Suppressor macrophage (primary cell): ENCODE data around the gene RAD51D.
"Not testable (repeated sequence)": the region's sequence is repeated elsewhere in the genome, so short reads cannot be mapped to it uniquely, and the experiment has no call there.

Experiments
- DNase-seq, 4 experiments: peaks; one replicate each; pipeline ENCODE4 v3.0.0-alpha.2; 2020 to 2022

The RAD51D gene

DNA sequence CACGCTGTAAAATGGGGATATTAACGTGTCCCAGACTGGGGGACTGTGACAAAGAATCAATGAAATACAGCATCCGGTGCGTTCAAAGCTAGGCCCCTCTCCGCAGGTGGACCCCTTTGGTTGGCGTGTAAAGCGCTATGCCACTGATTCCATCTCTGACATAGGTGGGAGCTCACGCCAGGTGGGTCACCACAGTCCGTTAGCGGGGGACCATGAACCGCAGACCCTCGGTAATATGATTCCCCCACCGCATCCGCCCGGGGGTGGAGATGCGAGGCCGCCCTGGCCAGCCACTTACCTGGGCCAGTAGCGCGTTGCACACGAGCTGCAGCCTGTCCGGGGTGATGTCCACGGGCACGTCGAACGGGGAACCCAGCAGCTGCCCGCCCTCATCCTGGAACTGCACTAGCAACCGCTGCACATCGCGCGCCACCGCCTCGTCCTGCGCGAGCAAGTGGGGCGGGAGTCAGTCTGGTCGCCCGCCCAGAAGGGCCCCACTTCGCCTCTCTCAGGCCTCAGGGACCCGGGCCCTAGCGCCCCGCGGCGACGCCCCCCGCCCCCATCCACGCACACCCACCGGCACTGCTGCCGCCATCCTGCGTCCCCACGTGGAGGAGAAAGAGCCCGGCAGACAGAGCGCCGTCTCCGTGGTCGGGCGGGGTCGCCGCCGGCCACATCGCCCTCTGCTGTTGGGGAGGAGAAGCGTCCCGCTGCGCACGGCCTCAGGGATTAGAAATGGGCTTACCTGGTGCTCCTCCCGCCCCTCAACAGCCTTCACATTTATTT, 22.2 kb upstream of the RAD51D start, which contains the start of gene NLE1:
Gene NLE1, minus strand, starts transcription at position 623 of the 786 bp plus-strand sequence. Its CDS starts 28 bp downstream, at position 595.
- peak; percentile 82 to 91 (median 88) for DNase-seq

DNA sequence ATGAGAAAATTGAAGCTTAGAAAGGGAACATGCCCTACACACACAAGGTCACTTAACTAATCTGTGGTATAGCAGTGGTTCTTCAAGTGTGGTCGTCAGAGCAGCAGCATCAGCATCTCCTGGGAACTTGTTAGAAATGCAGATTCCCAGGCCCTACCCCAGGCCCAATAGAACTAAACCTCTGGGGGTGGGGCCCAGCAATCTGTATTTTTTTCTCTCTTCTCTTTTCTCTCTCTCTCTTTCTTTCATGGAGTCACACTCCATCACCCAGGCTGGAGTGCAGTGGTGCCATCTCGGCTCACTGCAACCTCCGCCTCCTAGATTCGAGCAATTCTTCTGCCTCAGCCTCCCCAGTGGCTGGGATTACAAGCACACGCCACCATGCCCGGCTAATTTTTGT, 18.6 kb upstream of the RAD51D start:
- no peak for DNase-seq

DNA sequence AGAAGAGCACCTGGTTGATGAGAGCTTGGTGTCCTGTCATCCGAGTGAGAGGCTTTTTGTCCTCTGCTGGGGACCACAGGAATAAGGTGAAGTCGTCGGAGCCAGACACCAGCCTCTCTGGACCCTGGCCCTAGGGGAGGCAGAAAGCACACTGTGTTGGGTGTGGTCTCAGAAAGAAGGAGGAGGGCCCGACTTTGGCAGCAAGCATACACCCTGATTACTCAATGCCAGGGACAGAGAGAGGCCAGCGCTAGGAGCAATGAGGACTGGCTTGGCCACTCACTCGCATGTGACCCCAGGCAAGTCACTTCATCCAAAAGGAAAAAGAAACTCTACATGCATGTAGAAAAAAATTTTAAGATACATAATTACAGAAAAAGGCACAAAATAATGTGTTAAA, 15.7 kb upstream of the RAD51D start:
- no peak for DNase-seq

DNA sequence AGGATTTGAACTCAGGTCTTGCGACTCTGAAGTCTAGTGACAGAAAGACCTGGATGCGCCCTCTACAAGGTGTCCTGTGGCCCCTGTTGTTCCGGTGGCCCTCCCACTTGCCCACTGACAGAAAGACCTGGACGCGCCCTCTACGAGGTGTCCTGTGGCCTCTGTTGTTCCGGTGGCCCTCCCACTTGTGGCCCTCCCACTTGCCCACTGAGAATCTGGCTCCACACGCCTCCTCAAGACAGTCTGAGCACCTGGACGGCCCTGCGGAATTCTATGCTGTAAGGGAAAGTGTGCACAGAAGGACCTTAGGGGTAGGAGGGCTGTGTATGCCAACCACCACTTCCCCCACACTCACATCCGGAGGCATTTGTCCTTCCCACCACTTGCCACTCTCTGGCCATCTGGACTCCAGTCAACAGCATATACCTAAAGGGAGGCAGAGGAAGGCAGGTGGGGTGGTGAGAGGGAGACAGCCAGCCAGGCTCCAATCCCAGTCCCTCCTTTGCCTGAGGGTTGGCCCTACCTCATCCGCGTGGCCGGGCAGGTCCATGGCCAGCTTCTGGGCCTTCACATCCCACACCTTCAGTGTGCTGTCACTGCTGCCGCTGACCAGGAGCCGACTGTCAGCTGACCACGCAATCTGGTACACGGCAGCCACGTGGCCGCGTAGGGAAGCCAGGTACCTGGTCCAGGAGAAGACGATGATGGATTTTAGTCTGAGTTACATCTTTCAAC, 13.3 kb upstream of the RAD51D start:
- DNase-seq = no peak

DNA sequence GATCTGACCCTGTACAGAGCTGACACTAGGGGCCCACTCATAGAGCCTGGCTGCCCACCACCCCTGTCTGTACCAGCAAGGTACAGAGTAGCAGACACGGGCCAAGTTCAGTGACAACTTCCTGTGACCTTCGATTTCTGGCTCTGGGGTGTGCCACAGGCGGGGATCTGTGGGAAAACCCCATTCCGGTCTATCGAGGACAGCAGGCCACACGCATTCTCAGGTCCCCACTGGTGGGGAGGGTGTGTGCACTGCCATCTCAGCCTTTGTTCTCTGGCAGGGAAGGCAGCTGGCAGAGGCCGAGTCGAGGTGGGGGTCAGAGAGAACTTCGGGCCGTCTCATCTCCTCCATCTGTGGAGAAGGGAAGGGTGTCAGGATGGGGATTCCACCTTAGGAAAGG, 12.4 kb upstream of the RAD51D start:
- DNase-seq = no peak

DNA sequence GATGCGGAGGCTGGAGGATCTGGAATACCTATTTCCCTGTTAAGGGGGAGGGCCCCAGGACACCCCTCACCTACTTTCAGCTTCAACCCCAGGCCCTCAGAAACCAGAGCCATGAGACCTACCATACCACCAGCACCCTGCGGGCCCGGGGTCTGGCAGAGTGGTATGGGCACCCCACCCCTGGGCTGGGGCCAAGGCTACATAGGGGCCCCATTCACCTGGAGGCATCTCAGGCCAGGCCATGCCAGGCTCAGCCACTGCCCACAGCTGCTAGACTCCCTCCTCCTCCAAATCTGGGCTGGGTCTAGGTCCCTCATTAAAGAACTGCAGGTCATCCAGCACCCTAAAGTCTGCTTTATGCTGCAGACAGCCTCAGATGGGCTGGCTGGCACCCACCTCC, 10.7 kb upstream of the RAD51D start:
- DNase-seq = no peak

DNA sequence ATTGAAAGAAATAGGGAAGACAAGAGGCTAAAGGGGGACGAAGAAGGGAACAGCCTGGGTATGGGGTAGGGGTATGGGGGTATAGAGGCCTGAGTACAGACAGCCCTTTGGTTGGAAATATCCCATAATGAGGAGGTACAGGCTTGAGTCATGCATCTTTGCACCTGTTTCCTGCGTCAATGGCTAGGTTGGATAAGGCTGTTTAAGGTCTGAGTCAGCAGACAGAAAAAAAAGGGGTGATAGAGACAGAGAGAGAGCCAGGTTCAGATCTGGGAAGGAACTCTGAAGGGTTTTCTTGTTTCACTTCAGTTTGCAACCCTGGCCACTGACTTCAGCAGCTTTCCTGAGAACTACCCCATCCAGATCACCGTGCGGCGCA, 10.3 kb upstream of the RAD51D start:
- DNase-seq = no peak

DNA sequence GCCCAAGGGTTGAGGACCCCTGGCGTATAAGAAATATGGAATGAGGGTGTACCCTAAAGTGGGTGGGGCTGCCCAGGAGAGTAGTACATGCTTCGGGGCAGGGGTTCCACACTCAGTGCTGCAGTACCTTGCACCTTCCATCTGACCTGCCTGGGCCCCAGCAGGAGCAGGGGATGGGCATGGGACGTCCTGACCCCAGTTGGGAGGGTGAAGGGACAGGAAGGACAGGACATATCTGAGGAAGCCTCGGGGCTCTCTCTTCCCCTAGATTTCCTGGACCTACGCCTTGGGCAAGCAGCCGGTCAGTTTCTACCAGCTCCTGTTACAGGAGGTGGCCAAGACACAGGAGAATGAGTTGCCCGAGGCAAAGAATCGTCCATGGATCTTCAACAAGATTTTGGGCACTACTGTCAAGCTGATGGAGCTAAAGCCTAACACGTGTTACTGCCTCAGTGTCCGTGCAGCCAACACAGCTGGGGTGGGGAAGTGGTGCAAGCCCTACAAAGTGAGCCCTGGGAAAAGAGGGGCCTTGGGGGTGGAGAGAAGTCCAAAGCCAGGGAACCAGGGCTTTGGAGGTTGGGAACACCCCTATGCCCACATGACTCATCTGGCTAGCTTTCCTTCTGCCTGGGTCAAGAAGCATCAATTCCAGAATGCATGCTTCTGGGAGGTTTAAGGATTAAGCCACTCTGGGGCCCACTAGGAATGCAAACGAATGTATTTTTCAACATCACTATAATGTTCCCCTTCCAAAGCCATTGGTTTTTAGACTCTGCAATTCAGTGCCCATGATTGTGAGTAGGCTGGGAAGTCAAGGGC, 9.7 kb upstream of the RAD51D start:
- no peak for DNase-seq

DNA sequence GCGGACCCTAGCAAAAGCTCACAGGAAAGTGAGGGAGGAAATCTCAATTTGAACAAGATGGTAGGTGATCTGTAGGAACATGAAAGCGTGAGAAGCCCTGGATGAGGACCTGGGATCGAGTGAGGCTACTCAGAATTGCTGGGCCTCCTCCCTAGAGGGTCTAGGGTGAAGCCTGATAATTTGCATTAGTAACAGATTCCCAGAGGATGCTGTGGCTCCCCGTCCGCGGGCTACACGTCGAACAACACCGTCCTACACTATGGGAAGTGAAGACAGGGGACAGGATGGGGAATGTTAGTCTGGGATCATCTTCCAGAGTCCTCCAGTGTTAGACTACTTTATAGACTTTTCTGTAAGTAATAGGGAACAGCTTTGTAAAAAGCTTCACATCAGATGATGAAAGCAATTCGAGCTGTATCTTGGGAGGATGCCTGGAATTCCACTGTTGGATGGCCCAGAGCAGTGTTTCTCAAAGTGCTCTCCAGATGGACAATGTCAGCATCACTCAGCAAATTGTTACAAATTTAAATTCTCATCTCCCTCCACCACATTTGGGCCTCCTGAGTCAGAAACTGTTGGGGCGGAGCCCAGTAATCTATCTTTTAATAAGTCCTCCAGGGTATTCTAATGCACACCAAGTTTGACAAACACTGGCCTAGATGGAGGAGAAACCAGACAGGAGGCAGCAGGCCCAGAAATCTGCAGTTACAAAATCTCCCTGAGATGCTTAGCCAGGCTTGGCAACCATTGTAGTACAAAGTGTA, 8.3 kb upstream of the RAD51D start:
- no peak for DNase-seq

DNA sequence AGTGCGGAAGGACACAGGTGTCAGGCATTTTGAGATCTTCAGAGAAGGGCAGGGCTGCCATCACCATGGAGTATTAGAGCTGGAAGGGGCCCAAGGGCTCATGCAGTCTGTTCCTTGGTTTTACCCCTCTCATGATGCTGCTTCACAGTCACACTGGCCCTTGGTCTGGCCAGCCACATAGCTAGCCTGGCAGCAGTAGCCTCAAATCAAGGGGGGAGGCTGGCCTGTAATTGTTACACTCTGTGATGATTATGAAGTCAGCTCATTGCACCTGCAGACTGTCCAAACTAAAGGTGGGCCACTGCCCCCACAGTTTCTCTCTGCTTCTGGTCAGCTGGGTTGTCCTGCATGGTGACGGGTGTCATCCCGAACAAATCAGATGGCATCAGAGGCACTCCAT, 1.7 kb upstream of the RAD51D start, which contains the start of gene FNDC8:
Gene FNDC8, plus strand, starts transcription at position 301 of the 400 bp plus-strand sequence. Its CDS starts 79 bp downstream, at position 380.
- no peak for DNase-seq

DNA sequence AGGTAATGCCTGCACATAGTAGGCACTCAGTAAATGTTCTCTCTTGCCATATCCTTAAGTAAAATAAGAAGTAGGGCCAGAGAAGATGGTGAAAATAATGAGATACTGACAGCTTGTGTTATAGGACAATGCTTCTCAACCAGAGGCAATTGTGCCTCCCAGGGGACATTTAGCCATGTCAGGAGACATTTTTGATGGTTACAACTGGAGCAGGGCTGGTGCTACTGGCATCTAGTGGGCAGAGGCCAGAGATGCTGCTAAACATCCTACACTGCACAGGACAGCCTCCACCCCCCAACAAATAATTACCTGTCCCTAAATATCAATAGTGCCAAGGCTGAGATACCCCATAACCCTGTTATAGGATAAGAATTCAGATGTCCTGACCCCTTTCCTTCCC, 1.7 kb downstream of the RAD51D start:
- DNase-seq = peak; percentile 30 to 55 (median 46)

DNA sequence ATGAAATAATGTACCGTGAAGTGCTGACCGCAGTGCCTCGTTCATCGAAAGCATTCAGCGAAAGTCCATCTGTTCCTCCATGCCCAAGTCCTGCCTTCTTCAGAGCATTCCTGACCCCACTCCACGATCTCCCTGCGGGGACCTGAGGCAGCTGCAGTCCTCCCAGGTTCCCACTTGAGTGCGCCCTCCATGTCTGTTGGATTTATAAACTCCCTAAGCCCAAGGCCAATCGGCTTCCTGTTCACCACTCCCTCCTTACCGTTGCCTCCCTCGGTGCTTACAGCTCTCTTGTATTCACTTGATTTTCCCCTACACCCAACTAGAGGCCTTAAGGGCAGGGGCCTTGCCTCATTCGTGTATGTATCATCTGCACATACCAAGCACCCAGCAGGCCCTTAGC, 2.8 kb downstream of the RAD51D start:
- no peak for DNase-seq

DNA sequence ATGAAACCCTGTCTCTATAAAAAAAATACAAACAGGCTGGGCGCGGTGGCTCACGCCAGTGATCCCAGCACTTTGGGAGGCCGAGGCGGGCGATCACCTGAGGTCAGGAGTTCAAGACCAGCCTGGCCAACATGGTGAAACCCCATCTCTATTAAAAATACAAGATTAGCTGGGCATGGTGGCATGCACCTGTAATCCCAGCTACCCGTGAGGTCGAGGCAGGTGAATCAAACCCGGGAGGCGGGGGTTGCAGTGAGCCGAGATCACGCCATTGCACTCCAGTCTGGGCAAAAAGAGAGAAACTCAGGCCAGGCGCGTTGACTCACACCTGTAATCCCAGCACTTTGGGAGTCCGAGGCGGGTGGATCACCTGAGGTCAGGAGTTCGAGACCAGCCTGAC, 8.9 kb downstream of the RAD51D start:
- DNase-seq = not testable (repeated sequence)

DNA sequence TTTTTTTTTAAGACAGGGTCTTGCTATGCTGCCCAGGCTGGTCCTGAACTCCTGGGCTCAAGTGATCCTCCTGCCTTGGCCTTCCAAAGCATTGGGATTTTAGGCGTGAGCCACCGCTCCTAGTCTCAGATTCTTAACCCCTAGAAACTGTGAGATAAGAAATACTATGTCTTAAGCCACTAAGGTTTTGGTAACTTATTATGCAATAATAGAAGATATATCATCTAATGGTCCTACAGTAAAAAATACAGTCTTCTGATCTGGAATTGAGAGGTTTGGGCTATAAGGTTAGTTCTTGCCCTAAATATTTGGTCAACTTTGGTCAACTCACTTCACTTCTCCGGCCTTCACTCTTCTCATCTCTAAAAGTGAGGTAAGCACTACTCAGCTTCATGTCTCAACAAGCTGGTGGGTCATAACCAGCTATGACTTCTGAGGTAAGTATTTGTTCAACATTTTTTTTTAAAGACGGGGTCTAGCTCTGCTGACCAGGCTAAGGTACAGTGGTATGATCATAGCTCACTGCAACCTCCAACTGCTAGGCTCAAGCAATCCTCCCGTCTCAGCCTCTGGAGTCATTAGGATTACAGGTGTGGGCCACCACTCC, 14.7 kb downstream of the RAD51D start:
- DNase-seq = no peak

DNA sequence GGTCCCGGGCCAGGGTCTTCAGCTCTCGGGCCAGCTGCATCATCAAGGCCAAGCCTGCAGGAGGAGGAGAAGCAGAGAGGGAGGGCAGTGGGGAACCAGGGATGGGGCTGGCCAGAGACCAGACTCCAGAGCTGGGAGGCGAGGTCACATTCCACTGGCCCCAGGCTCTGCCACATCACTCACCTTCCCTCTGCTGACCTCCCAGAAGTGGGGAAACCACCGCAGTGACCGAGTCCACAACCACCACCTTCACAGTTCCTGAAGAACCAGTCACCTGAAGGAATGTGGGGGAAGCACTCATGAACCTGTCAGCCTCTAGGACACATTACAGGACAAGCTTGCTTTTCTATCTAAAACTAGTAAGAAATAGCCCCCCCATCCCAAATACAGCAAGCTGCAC, 16.4 kb downstream of the RAD51D start:
- DNase-seq = no peak

DNA sequence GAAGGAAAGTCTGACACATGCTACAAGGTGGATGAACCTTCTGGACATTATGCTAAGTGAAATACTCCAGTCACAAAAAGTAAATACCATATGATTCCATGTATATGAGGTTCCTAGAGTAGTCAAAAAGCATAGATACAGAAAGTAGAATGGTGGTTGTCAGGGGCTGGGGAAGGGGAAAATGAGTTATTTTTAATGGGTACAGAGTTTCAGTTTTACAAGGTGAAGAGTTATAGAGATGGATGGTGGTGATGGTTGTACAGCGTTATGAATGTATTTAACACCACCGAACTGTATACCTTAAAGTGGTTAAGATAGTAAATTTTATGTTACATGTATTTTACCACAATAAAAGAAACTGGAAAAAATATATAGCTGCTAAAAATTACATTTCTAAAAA, 17.9 kb downstream of the RAD51D start:
- no peak for DNase-seq

DNA sequence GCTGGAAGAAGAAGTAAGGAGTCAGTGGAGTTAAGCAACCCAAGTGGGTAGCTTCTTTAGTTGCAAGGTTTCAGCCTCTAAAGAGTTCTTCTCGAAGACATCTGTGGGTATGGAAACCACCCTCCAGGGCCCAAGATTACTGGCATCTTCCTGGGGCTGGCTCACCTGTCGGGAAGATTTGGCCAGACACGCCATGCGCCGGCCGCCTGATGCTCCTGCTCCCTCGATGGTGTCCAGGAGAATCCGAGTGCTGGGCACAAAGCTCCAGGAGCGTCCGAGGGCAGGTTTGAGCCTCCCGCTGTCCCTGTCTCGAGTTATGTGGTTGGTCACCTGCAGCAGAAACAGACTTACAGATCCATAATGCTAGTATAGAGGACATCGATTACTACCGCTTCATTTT, 18.6 kb downstream of the RAD51D start:
- no peak for DNase-seq

DNA sequence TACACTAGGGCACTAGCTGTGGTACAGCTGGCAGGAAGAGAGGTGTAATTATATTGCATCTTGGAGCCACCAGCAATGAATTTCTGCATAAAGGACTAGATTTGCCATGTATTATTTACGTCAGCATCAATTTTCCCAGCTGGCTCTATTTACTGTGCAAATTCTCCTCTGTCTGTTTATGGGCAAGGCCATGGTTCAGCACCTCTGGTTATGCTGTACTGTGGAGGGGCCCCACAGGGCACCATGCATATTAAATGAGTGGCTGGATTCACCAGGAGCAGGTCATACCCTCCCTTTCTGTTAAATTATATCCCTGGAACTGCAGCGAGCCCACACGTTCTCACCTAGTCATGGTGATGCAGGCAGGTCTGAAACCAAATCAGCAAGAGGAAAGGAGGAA, 19.8 kb downstream of the RAD51D start:
- DNase-seq = no peak

DNA sequence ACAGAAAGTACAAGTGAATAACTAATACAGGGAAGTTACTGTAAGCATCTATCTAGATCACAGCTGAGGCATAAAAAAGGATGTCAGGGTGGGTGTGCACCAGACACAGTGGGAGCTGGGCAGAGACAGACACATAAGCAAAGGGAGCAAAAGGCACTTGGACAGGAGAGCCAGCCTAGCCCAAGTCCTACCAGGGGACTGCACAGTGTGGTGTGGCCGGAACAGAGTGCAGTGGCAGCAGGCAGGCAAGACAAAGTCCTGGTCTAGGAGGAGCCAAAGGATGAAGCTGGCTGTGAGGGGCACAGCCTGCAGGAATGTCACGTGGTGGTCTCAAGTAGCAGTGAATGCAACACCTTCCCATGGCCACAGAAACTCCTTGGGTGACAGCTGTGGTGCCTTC, 21.9 kb downstream of the RAD51D start:
- no peak for DNase-seq

DNA sequence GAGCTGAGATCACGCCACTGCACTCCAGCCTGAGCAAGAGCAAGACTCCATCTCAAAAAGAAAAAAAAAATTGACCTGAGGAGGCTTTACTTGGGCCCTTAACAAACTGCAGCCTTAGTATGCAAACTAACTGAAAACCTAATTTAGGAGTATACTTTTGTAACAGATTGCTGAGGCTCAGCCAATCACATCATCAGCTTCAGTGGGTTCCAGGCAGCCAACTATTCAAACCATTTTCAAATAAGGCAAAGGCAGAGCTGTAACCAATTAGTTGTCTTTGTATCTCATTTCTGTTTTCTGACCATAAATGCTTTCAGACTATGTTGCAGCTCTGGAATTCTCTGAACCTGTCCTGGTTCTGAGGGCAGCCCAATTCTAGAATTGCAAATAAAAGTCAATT, 23.9 kb downstream of the RAD51D start:
- no peak for DNase-seq

DNA sequence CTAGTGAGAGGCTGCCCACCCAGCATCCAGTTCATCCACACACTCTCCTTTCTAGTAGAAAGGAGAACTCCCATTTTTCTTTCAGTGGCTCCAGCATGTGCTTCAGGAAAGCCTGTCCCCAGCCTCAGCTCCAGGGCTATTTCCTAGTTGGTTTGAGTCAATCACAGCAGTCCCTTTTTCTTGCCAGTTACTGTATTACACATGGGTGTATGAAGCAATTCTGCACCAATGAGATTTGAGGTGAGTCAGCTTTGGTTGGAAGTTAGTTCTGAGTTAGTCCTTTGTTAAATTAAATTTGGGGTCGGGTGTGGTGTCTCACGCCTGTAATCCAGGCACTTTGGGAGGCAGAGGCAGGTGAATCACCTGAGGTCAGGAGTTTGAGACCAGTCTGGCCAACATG, 24.8 kb downstream of the RAD51D start:
- DNase-seq = peak; percentile 33 to 63 (median 44)

DNA sequence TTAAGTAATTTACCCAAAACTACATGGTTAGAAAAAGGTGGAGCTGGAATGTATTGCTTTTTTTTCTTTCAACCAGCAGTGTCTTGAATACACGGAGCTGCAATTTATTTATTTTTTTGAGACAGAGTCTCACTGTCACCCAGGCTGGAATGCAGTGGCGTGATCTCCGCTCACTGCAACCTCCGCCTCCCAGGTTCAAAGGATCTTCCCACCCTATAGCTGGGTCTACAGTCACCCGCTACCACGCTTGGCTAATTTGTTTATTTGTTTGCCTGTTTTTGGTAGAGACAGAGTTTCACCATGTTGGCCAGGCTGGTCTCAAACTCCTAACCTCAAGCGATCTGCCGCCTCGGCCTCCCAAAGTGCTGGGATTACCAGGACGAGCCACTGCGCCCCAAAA, 29.0 kb downstream of the RAD51D start:
- not testable (repeated sequence) for DNase-seq
